ENCODE data around the gene SLC24A3. TPM values are rescaled to one million over a fixed set of nuclear protein-coding genes. Genes with fewer than 3 reads are reported as not detected.

The SLC24A3 gene
- total RNA-seq, 1 donor from 2014 or later = 14.0 TPM

DNA sequence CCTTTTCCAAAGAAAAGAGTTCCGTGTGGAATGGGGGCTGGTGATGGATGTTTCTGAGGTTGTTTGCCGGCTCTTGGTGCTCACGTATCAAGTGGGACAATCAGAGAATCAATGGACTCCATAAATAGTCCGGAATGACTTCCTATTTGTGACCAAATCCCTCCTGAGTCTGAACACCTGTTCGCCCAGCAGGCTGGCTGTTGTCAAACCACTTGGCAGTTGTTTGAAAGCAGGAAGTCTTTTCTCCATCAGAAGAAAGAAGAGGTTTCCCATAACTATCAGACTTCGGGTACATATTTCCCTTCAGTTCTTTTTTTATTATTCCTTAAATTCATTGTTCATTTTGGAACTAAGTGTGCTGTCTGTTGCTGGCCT, 390.9 kb downstream of the SLC24A3 start:
- TF ChIP-seq, protein P1, sequence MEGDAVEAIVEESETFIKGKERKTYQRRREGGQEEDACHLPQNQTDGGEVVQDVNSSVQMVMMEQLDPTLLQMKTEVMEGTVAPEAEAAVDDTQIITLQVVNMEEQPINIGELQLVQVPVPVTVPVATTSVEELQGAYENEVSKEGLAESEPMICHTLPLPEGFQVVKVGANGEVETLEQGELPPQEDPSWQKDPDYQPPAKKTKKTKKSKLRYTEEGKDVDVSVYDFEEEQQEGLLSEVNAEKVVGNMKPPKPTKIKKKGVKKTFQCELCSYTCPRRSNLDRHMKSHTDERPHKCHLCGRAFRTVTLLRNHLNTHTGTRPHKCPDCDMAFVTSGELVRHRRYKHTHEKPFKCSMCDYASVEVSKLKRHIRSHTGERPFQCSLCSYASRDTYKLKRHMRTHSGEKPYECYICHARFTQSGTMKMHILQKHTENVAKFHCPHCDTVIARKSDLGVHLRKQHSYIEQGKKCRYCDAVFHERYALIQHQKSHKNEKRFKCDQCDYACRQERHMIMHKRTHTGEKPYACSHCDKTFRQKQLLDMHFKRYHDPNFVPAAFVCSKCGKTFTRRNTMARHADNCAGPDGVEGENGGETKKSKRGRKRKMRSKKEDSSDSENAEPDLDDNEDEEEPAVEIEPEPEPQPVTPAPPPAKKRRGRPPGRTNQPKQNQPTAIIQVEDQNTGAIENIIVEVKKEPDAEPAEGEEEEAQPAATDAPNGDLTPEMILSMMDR (conservative IDR thresholded peaks at IDR 0.05) = no peak
- no peak overlapping the region for H3K4me3 Mint-ChIP-seq

DNA sequence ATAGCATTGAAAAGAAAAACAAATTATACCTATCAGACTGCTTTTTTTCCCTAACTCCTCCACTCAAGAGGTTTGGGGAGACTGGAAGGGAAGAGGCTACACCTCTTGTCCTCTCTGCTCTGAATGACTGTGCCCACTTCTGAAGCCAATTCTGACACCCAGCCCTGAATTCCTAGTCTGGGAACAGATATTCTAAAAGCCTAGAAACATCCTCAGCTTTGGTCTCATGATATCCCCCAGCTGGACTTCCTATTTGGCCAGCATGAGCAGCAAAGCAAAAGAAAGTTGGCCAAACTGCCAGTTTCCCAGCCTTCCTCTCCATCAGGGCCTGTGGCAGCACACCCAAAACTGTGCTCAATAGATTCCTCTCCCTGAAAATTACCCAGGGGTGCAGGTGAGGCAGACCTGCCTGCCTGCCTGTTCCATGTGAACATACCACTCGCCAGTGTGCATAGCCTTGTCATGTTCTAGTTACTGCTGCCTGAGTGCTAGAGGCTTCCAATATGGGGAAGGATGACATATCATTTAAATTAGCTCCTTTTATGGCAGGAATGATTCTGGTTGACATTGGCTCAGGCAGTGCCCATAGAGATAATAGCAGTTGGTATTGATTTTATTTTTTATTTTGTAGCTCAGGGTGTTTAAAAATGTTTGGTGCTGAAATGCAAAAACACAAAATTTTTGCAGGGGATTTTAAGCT, 393.5 kb downstream of the SLC24A3 start:
- TF ChIP-seq, protein P1 (conservative IDR thresholded peaks at IDR 0.05) = no peak
- no peak for DNase-seq (ENCODE audit: extremely low spot score, unreplicated experiment)
- Mint-ChIP-seq H3K27ac (no peak overlapping the region), H3K4me3 (no peak overlapping the region), H3K27me3 (peaks cover 5% of the 10 kb centered on the region), H3K9me3 (no peaks in the 10 kb centered on the region), H3K4me1 (ENCODE audit: unreplicated experiment) (peaks cover 5% of the 10 kb centered on the region), H3K36me3 (no peaks in the 10 kb centered on the region)

More for the DNA sequence above, 390.9 kb downstream of the SLC24A3 start:
- no peaks in the 10 kb centered on the region for H3K36me3 Mint-ChIP-seq
- DNase-seq (ENCODE audit: extremely low spot score, unreplicated experiment) = no peak
- no peaks in the 10 kb centered on the region for H3K9me3 Mint-ChIP-seq
- H3K27me3 Mint-ChIP-seq = peaks cover 5% of the 10 kb centered on the region
- H3K4me1 Mint-ChIP-seq (ENCODE audit: unreplicated experiment) = peaks cover 5% of the 10 kb centered on the region
- H3K27ac Mint-ChIP-seq = no peak overlapping the region

DNA sequence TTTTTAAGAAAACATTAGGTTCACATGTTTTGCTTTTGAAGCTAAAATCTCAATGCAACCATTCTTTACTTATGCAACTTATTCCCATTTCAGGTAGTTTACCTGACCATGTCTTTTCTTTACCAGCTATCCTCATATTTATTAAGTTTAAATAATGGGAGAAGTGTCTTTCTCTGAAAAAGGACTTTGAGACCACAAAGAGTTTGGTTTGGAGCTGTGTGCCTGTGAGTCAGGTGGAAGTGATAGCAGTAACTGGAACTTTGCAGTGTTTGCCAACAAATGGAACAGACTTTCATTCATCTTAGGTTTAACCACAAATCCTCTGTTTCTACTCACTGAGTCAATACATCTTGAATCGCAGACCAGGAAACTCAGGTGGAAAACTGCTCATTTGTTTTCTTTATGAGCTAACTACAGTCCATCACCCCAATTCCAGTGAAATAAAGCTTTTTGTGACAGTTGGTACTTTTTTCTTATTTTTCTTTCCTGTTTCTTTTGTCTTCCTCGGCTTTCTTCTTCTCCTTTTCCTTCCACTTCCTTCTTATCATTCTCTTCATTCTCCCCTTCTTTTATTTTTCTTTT, 397.3 kb downstream of the SLC24A3 start:
- H3K9me3 Mint-ChIP-seq = no peaks in the 10 kb centered on the region
- H3K27me3 Mint-ChIP-seq = no peaks in the 10 kb centered on the region
- H3K4me1 Mint-ChIP-seq (ENCODE audit: unreplicated experiment) = peaks cover 22% of the 10 kb centered on the region
- no peak overlapping the region for H3K4me3 Mint-ChIP-seq
- peaks cover 5% of the 10 kb centered on the region for H3K36me3 Mint-ChIP-seq
- H3K27ac Mint-ChIP-seq = peak overlapping the region; percentile 16
- TF ChIP-seq, protein P1 (conservative IDR thresholded peaks at IDR 0.05) = no peak
- no peak for DNase-seq (ENCODE audit: extremely low spot score, unreplicated experiment)

DNA sequence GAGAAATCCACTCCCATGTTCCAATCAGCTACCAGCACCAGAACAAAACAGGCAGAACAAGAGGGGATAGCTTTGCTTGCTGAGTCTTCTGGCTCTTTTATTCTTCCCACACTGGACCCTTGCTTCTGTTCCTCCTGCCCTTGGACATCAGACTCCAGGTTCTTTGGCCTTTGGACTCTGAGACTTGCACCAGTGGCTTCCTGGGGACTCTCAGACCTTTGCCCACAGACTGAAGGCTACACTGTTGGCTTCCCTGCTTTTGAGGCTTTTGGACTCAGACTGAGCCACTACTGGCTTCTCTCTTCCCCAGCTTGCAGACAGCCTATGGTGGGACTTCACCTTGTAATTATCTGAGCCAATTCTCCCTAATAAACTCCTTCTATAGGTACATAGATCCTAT, 403.2 kb downstream of the SLC24A3 start:
- no peak for DNase-seq (ENCODE audit: extremely low spot score, unreplicated experiment)
- Mint-ChIP-seq H3K4me1 (ENCODE audit: unreplicated experiment) (peaks cover 26% of the 10 kb centered on the region), H3K4me3 (no peak overlapping the region), H3K9me3 (no peaks in the 10 kb centered on the region), H3K27me3 (no peaks in the 10 kb centered on the region), H3K27ac (no peak overlapping the region), H3K36me3 (peaks cover 5% of the 10 kb centered on the region)
- TF ChIP-seq, protein P1 (conservative IDR thresholded peaks at IDR 0.05) = no peak

DNA sequence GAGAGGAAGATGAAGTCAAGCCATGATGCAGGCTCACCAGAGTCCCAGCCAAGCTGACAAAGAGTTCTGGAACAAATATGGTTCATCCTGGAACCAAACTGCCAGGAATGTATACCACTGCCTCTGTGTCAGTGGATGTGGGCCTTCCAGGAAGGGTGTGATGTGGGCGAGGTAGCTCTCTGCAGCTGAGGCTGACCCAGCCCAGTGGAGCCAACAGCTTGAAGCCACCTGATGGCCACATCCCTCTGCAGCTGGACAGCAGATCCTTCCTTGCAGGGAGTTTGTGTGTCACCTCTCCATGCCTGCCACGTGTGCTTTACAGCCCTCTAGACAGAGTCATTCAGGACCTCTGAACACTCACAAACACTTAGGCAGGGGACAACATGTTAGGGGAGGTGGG, 403.6 kb downstream of the SLC24A3 start:
- no peak overlapping the region for H3K4me3 Mint-ChIP-seq
- peaks cover 30% of the 10 kb centered on the region for H3K4me1 Mint-ChIP-seq (ENCODE audit: unreplicated experiment)
- DNase-seq (ENCODE audit: extremely low spot score, unreplicated experiment) = no peak
- H3K27me3 Mint-ChIP-seq = no peaks in the 10 kb centered on the region
- H3K36me3 Mint-ChIP-seq = peaks cover 5% of the 10 kb centered on the region
- no peak overlapping the region for H3K27ac Mint-ChIP-seq
- TF ChIP-seq, protein P1 (conservative IDR thresholded peaks at IDR 0.05) = no peak
- no peaks in the 10 kb centered on the region for H3K9me3 Mint-ChIP-seq

Measured in type B pancreatic cell (in vitro differentiated cells).